ENCODE data around the gene LSAMP.

The LSAMP gene

DNA sequence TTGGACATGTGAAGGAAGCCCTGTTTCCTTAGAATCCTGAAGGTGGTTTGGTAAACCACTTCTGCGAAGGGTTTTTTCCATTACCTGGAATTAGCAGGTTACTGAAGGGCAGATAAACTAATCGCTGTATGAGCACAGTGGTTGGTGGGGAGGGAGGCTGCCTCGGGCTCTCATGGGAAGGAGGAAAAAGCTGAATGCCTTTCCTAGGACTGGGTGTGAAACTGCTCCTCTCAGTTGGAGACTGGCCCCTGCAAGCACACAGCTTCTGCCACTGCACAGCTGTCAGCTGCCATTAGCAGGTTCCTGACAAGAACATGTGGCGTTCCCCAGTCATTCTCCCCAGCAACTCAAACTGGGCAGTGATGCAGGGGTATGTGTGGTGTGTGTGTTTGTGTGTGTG is 445.7 kb downstream of the LSAMP start:
- DNase-seq: no peak

- DNase-seq: no peak
Observed at GRCh38 chr3:115999001-115999585, 446.2 kb downstream of the LSAMP start.

DNA sequence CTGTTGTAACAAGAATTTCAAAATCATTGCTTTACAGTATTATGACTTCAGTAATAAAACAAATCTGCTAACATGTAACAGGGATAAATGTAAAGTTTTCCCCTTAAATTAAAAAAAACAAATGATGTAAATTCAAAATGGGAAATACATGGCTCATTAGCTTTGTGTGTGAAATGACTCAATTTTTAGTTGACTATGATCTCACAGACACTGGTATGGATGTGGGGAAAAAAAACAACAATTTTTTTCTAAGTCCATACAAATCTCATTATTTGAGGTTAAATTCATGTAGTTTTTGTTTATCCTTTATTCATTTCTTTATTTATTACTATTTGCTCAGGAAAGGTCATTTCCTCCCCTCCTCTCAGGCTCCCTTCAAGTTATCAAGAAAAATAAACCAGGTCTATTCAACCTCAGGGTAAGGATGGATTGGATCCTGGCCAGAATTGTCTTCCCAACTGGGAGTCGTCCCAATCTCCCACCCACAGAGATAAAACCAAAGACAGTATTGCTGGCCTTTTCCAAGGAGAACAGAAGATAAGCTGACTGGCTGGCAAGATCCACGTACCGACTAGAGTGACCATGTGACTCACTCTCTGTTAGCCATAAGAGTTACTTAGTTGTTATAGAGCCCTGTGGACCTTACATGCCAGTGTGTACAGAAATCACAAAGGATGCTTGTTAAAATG is 448.7 kb downstream of the LSAMP start:
- no peak for DNase-seq

DNA sequence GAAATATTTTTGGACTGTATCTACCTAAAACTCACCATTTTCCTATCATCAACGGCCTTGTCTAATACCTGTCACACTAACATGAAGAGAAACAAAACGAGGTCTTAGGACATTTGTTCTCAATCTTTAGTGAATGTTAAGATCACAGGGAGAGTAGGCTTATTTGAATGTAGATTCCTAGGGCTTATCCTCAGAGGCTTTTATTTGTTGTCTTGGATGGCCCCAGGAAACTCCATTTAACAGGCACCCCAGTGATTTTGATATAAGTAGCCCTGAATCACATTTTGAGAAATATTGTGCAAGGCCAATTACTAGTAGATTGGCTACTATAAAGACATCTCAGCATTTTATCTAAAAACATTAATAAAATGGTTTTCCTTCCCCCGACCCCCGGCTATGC is 454.6 kb downstream of the LSAMP start:
- DNase-seq: no peak

GRCh38 chr3:115989684-115990421 is 455.4 kb downstream of the LSAMP start:
- peak; percentile 86 for DNase-seq

GRCh38 chr3:115986555-115987207 is 458.6 kb downstream of the LSAMP start:
- DNase-seq: peak; percentile 29

GRCh38 chr3:115982629-115983028 is 462.7 kb downstream of the LSAMP start:
- DNase-seq: no peak

GRCh38 chr3:115982108-115982507 is 463.2 kb downstream of the LSAMP start:
- no peak for DNase-seq

DNA sequence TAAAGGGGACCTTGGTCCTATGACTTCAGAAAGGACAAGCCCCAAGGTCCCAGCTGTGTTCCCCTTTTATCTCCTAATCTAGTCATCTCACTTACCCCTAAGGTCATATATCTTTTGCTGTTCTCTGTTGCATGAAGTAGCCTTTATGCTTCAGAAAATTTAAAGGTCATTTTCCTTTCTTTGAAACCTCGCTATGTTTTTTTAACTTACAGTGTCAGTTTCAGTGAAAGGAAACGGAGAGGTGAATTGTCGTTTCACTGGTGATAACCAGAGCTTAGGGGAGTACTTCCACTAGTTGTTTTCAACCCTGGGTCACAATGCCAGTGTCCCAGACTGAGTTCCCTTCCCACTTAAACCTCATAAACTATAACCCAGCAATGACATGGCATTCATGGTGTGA is 464.6 kb downstream of the LSAMP start:
- DNase-seq: no peak

DNA sequence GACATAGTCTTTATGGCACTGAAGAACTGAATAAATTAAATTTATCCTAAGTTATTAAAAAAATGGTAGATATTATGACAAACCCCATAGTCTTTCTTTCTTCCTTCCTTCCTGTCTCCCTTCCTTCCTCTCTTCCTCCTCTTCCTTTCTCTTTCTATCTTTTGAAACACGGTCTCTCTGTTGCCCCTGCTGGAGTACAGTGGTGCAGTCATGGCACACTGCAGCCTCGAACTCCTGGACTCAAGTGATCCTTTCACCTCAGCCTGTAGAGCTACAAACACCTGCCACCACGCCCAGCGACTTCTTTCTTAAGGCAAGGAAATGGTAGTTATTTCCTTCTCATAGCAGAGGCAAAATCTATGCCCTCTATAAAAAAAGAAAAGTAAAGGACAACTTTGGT is 467.4 kb downstream of the LSAMP start:
- DNase-seq: no peak

DNA sequence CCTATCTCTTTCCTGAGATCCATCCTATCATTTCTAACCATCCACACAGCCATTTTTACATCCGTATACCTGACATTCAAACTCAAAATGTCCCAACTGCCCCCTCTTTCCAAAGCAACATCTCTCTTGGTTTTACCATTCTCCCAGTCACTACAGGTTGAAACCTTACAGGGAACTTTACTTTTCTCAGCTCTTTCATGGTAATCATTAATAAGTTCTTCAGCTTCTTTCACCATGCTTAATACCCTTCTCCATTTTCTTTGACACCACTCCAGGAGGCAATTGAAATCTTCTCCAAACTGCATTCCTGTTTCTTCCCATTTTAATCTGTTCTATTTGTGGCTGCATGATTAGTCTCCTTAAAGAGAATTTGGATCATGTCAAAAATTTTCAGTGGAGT is 469.5 kb downstream of the LSAMP start:
- no peak for DNase-seq

- peak; percentile 71 for DNase-seq
Observed at GRCh38 chr3:115975353-115975752, 469.9 kb downstream of the LSAMP start.

DNA sequence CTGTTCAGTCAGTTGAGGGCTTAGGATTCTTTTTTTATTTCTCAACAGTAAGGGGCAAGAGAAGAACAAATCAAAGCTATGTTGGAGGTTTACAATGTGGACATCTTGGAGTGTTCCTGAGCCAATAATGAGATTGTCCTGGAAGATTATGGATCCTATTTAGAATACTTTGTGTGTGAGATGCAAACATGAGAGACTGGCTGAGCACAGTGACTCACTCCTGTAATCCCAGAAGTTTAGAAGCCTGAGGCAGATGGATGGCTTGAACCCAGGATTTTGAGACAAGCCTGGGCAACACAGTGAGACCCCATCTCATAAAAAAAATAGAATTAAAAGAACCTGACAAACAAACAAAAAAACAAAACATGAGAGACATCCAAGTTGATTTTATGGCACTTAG is 470.3 kb downstream of the LSAMP start:
- peak; percentile 19 for DNase-seq

DNA sequence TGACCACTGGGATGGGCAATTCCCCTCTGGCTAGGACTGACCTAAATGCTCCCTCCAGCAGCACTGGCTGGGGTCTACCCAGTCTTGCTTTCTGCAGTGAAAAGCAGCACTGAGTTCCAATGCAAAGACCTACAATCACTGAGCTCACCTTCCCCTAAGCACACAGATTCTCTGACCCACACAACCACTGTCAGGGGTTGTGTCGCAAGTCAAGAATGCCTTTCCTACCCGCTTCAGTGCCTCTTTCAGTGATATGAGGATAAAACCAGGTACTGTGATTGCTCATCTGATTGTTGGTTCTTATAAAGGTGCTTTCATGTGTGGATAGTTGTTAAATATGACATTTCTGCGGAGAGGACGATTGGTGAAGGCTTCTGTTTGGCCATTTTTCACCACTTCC is 476.4 kb downstream of the LSAMP start:
- no peak for DNase-seq

GRCh38 chr3:115961380-115961779 is 483.9 kb downstream of the LSAMP start:
- no peak for DNase-seq

DNA sequence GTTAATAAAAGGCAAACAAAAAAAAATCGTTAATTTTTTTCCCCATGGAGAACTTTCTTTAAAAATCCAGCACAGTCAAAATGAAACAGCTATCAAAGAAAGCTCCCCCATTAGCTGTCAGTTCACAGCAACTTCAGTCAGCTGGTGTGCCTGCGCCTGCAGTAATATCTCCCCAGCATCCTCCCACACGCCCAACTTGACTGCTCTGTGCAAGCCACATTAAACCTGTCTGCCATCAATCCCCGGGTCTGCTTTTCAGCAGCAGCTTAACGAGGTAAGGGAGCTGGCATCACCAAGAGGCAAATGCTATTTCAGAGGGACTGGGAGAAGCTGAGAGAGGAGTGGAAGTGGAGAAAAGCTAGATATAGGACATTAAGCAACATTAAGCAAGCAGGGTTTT is 484.5 kb downstream of the LSAMP start:
- DNase-seq: no peak

DNA sequence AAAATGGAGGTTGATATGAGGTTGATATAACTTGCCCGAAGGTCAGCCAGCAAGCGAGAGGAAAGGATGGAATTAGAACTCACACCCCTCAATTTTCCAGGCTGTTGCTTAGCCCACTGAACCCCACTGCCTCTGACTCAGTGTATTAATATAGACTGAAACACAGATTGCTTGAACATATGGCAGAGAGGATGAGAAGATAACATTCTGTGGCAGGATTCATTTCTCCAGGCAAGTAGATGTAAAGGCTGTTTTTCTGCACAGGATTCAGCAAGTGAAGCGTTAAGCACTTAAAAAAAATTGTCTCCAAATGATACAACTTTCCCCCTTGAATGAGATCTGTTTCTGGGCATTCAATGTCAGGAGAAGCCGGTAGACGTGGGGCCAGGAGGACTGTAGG is 486.8 kb downstream of the LSAMP start:
- DNase-seq: no peak

GRCh38 chr3:115947325-115947724 is 498.0 kb downstream of the LSAMP start:
- no peak for DNase-seq

- DNase-seq: no peak
Observed at GRCh38 chr3:115943579-115943978, 501.7 kb downstream of the LSAMP start.

- DNase-seq: no peak
Observed at GRCh38 chr3:115937054-115937453, 508.2 kb downstream of the LSAMP start.

DNA sequence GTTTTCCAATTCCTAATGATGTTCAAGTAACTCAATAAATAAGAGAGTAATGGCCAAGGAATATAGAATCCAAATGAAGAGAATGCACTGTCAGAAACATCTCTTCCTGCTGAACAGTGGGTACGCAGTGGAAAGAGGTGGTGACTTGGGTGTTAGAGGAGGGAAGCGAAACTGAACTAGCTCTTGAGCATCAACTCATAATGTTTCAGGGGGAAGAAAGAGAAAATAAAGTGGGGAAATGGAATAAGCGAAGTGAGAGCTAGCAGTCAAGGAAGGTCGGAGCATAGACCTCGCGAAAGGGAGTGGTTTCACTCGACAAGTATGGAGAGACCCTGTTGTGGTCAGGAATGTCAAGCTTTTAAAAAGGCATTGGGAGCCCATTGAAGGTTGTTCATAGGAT is 512.5 kb downstream of the LSAMP start:
- DNase-seq: no peak

GRCh38 chr3:115931581-115931980 is 513.7 kb downstream of the LSAMP start:
- no peak for DNase-seq

DNA sequence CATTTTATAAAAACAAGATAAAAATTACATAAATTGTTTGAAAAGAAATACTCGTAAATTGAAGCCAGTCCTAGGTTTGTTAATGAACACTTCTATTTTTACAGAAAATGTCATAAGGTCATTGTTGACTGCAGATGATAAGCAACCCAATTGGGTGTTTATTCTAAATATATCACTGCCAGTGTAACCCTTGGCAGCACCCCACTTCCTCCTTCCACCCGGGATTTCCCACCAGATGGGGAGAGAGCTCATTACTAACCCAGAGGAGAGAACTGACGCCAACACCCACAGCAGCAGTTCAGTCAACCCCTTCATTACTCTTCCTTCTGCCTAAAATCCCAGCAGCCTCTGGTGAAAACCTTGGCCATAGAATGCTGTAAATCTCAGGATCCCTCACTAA is 514.4 kb downstream of the LSAMP start:
- DNase-seq: no peak

- no peak for DNase-seq
Observed at GRCh38 chr3:115930168-115930567, 515.1 kb downstream of the LSAMP start.
